NB4 (cell line): Measurements from ENCODE around the gene MRPS33.

Experiments used
- CTCF ChIP-seq: IDR thresholded peaks from one replicate; pipeline ENCODE4 v1.5.1; 2012; ENCODE audit warnings: low read depth, low read length
- MAX ChIP-seq: IDR thresholded peaks from 2 replicates; pipeline ENCODE4 v1.6.1; 2011; ENCODE audit warnings: low read depth, low read length

GRCh38 chr7:141012696-141013344 is 1.9 kb downstream of the MRPS33 start:
- TF ChIP-seq CTCF (no peak), MAX (no peak)
